ENCODE results near the gene TNIP1.

GRCh38 chr5:151082282-151082902 is 1.6 kb upstream of the TNIP1 start:
- TF ChIP-seq, protein P1, sequence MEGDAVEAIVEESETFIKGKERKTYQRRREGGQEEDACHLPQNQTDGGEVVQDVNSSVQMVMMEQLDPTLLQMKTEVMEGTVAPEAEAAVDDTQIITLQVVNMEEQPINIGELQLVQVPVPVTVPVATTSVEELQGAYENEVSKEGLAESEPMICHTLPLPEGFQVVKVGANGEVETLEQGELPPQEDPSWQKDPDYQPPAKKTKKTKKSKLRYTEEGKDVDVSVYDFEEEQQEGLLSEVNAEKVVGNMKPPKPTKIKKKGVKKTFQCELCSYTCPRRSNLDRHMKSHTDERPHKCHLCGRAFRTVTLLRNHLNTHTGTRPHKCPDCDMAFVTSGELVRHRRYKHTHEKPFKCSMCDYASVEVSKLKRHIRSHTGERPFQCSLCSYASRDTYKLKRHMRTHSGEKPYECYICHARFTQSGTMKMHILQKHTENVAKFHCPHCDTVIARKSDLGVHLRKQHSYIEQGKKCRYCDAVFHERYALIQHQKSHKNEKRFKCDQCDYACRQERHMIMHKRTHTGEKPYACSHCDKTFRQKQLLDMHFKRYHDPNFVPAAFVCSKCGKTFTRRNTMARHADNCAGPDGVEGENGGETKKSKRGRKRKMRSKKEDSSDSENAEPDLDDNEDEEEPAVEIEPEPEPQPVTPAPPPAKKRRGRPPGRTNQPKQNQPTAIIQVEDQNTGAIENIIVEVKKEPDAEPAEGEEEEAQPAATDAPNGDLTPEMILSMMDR (IDR thresholded peaks at IDR 0.05) = no peak
- no peak for TF ChIP-seq POLR2A (IDR thresholded peaks at IDR 0.05)

All from testis (tissue), 2 donors.